ENCODE results near the gene TUBB1. TPM values are rescaled to one million over a fixed set of nuclear protein-coding genes. Genes with fewer than 3 reads are reported as not detected.
"Not testable (repeated sequence)": the region's sequence is repeated elsewhere in the genome, so short reads cannot be mapped to it uniquely, and the experiment has no call there.

The TUBB1 gene
- total RNA-seq, 1 donor from 2014 or later: not detected

DNA sequence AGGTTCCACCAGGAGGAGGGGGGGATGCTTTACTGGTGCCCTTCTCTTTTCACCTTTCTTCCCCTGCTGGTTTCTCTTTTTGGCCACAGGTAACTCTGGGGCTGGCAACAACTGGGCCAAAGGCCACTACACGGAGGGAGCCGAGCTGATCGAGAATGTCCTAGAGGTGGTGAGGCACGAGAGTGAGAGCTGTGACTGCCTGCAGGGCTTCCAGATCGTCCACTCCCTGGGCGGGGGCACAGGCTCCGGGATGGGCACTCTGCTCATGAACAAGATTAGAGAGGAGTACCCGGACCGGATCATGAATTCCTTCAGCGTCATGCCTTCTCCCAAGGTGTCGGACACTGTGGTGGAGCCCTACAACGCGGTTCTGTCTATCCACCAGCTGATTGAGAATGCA, 4.4 kb downstream of the TUBB1 start:
- no peak for ATAC-seq

DNA sequence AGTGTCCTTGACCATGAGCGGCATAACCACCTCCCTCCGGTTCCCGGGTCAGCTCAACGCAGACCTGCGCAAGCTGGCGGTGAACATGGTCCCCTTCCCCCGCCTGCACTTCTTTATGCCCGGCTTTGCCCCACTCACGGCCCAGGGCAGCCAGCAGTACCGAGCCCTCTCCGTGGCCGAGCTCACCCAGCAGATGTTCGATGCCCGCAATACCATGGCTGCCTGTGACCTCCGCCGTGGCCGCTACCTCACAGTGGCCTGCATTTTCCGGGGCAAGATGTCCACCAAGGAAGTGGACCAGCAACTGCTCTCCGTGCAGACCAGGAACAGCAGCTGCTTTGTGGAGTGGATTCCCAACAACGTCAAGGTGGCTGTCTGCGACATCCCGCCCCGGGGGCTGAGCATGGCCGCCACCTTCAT, 4.9 kb downstream of the TUBB1 start:
- no peak for ATAC-seq

DNA sequence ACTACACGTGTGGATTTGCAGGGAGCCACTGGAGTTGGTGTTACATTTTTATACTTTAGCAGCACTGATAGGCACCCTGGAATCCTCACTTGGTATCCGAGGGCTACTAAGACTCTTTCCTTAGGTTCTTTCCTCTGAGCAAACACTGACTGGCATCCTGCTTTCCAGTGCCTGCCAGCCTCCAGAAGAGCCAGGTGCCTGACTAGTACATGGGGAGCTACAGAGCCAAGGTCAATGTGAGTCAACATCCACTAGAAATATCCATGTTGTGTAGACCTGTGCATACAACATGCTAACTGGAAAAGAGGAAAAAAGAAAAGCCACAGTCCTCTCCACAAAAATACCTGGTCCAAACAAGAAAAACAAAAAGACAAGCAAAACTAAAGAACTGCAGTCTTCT, 5.9 kb downstream of the TUBB1 start:
- no peak for ATAC-seq

DNA sequence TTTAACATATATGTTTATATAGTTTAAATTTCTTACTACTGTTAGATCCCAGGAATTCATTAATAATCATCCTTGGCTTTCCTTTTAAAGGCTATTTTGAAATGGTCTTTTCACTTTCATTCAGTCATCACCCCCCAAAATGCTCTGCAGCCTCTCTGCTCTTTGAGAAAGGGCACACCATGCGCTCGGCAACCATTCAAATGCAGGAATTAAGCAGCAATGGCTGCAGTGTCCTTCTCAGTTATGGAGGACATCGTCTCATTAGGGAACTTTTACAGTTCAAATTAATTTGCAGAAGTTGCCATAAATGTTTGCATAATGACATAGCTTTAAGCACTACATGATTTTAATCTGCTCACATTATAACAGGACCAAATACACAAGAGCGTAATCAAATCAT, 6.3 kb downstream of the TUBB1 start:
- no peak for ATAC-seq

DNA sequence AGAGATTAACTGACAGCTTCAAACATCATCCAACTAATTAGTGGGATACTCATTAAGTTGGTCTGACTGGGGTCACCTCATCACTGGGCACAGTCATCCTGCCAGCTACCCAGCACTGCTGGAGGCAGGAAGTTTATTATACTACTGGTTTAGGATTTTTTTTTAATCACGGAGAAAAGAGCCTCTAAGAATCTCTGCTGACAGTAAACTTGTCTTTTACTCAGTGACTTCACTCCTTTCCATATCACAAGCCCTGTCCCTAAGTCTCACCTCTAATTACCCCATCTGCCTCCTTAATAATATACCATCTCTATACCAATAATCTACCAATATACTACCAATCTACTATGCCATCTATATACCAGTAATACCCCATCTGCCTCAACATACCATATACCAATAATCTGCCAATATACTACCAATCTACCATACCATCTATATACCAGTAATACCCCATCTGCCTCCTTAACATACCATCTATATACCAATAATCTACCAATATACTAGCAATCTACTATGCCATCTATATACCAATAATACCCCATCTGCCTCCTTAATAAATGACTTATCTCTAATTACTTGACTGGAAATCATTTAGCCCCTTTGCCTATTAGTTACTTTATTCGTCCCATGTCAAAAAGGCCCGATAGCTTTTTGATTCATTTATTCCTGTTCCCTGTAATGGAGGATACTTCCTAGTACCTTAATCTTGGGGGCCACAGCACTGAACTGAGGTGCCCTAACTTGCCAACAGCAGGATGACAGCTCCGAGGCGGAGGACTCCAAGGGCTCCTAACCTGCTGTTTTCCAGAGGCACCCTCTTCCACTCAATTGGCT, 7.9 kb downstream of the TUBB1 start:
- ATAC-seq: no peak

DNA sequence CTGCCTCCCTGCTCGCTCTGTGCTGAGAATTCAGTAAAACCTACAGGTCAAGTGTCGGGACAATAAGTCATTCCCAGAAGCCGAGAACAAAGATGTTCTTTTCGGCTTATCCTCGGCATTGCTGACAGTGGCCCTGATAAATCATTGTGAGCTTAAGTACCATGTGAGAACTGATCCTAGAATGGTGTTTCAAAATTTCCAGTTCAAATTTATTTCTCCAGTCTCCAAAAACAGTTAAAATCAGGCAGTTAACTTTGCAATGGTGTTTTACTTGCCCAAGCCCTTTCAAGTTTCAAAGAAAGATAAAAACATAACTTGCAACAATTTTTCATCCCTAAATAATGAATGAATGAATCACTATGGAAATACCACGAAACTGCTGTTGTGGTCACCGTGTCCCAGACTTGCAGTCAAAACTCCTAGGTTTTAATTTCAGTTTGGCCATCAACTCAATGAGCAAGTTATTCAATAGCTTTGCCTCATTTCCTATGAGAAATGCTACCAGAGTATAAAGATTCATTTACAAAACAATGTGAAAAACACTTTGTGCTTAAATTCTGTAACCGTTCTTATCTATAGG, 8.6 kb downstream of the TUBB1 start:
- no peak for ATAC-seq

DNA sequence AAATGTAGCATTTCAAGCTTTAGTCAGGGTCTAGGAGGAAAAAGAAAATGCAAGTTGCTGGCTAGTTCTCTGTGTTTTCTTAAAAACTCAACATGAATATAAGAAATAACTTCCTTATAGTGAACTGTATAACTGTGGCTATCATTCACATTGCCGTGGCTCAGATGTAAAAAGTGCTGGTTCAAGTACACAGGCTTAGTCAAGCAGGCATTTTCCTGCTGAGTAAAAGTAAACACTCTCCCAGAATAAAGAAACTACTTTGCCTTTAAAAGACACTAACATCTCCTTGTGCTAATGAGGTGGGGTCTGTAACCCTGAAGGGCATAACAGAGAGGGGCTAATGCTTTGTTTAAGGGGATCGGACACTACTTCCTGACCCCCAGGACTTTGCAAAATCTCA, 9.6 kb downstream of the TUBB1 start:
- ATAC-seq: no peak

DNA sequence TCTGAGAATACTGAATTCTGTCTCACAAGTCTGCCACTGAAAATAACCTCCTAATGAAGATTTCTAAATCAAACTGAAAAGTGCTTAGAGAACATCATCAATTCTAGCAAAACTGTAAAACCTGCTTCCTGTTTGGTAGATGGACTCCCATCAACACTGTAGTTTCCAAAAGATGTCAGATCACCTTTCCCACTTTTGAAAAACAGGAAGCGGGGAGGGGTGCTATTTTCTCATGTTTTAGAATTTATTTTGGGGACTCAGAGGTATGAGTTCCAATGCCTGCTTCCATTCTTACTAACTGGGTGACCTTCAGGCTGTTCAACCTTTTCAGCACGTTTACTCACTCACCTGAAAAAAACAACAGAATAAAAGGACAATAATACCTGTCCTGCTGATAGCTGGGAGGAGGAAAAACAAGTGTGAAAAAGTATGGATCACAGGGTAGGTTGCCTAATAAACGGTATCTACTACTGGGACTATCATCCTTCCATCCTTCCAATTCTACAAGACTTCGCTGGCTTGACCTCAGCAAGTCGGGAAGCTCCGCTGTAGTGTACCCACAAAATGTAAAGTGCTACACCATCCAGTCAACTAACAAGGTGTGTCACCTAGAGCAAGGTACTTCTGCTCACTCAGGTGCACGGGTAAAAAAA, 11.8 kb downstream of the TUBB1 start:
- peak; percentile 12 for ATAC-seq

DNA sequence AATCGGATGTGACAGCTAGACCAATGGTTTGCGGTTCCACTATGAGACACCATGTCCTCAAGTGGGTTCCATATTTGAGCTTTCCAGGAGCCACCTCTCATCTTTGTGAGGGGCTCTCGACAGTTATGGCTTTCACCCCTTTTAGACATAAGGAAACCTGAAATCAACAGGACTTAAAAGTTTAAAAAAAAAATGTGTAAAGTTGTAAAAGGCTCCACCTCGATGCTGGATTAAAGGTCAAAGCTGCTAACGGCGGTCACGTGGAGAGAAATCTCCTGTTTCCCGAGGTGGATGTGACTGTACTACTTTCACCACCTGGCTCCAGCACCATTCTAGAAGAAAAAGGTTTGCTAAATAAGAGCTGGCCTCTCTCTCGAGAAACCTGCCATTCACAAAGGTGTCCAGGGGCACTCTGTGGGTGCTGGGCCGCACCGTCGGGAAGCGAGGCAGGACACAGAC, 12.4 kb downstream of the TUBB1 start:
- ATAC-seq: no peak

DNA sequence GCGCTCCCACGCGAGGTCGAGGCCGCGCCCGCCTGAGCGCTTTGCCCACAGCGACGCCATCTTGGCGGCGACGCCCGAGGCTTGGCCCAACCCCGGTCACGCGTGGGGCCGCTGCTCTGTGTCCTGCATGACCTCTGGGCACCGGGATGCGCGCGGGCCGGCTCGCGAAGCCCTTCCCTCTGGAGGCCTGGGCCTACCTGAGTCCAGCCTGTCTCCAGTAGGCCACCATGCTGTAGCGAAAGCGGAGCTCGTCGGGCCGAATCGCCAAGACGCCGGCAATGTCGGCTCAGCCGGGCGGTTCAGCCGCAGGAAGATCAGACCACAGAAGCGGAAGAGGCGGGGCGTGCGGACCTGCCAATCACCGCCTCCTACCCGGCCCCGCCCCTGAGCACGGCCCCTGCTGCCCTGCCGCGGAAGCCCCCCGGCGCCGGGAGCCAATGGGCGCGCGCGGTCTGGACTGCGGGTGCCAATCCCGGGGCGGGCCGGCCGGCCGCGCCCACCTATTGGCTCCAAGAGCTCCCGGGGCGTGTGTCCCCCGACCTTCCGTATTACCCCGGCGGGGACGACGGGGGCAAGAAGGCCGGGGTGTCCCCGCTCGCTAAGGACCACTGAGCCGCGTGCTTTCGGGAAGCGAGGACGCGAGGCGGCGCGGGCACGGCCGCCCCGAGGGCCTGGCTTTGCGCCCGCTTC, 12.9 kb downstream of the TUBB1 start, which contains the start of gene ATP5F1E:
Gene ATP5F1E (minus strand): TSS at position 313 of the 690 bp plus-strand sequence. CDS start 84 bp downstream, at position 229.
- peak; percentile 100 for ATAC-seq

DNA sequence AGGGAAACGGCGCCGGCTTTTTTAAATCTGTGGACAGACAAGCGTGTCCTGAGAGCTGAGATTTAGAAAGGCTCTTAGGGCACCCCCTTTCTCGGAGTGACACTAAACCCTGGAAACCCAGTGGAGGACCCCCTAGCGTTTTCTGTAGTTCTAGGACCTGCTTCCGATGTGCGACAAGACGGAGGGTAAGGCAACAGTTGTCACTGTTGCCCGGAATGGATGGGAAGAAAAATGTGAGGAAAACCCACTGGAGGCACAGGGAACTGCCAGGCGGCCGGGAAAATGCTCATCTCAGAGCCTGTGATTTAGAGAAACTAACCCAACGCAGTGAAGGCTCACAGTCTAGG, 13.5 kb downstream of the TUBB1 start:
- ATAC-seq: no peak

DNA sequence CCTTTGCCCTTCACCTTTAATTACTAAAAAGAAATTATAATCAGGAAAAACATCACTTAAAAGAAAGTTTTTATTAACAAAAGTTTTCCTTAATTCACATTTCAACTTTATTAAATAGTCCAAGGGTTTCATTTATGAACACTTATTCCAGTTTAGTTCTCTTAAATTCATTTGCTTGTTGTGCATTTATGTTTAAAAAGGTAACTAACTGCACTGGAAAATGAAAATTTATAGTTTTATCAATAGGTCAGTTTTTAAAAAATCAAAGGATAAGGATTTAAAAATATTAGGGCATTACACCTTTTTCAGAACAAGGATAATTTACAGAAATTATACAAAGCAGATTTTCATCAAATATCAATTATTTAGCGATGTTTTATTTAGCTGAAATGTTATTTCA, 13.9 kb downstream of the TUBB1 start:
- no peak for ATAC-seq

DNA sequence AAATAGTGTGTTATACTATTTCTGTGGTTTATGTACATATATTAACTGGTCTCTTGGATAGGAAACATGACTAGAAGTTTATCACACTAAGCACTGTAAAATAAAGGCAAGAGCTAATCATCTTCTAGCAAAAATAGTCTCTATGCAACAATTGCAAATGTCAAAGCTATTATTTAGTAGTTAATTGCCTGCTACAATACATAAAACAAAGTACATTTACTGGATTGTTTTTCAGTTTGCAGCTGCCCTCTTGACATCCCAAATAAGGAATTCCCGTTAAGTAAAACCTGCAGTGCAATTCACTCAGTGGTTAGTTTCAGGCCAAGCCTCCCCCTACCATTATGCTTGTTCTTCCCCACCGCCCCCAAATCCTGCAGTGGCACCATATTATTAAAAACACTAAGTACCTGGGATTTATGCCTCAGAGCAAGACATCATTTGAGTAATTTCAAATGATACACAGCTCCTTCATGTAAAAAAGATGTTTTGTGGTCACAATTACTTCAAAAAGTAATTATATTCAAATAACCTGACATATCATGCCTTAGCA, 14.5 kb downstream of the TUBB1 start:
- no peak for ATAC-seq

DNA sequence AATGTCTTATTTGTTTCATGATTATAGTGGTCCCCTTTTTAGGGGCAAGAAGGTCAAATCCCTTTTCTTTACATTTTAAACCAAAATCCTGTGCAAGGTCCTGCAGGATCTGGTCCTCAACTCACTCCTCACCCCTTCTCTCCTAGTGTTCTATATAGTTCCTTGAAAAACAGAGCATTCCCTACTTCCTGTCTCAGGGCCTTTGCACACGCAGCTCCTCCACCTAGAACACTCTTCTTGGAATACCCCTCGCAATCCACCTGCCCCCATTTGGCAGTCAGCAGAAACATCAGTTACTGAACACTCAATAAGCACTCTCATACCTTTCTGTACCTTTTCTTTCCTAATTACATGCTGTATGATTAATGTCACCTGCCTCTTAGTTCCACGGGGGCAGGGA, 16.2 kb downstream of the TUBB1 start:
- no peak for ATAC-seq

DNA sequence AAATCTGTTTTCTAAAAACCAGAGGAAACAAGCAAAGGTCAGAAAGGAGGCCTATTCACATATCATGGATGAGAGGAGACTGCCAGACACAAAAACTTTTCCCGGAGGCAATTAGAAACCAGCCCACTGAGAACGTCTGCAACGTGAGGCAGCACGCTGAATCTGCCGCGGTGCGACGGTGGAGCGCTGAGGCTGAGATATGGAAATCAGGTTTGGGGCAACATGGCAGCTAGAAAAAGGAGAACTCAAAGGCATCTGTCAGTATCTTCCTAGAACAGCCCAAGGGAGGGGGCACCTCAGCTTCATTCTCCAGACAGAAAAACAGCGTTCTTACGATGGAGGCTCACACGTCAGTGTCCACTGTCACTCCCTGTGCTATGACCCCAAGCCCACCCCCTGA, 18.2 kb downstream of the TUBB1 start:
- ATAC-seq: no peak

DNA sequence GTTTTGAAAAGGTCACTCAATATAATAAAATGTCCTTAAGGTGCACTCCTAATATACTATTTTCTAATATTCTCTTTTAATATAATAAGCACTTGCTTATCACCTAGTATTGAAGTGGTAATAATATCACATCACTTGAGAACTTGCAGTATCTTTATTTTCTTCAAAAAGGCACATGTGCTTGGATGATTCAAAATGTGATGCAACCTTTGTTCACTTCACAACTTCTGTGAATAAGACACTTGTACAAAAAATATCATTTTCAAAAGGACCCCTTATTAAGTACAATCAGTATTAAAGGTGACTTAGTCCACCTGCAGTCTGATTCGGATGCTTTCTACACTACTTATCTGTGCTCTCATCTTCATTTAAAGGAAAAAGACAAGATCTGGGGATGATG, 20.0 kb downstream of the TUBB1 start:
- no peak for ATAC-seq

DNA sequence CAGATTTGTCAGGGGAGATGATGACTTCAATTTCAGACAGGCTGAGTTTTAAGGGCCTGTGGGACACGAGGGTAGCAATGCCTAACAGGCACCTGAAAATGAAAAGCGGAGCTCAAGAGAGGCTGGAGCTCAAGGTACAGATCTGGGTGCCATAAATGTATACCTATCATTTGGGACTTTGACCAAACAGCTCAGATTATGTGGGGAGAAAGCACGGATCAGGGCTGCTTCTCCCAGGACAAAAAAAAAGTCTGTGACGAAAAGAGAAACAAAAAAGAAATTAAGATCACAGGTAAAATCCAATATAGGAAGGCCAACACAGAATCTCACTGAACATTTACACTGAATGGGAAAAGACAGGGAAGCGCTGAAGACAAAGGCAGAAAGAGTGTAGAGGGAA, 21.4 kb downstream of the TUBB1 start:
- ATAC-seq: no peak

DNA sequence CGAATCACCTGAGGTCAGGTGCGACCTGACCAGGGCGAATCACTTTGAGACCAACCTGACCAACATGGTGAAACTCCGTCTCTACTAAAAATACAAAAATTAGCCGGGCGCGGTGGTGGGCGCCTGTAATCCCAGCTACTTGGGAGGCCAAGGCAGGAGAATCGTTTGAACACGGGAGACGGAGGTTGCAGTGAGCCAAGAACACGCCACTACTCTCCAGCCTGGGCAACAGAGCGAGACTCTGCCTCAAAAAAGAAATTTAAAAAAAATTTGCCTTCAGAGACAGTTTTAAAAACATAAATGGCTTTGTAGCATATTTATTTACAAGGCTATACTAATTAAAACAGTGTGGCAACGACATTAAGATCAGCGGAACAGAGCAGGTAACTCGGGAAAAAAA, 22.3 kb downstream of the TUBB1 start:
- not testable (repeated sequence) for ATAC-seq

DNA sequence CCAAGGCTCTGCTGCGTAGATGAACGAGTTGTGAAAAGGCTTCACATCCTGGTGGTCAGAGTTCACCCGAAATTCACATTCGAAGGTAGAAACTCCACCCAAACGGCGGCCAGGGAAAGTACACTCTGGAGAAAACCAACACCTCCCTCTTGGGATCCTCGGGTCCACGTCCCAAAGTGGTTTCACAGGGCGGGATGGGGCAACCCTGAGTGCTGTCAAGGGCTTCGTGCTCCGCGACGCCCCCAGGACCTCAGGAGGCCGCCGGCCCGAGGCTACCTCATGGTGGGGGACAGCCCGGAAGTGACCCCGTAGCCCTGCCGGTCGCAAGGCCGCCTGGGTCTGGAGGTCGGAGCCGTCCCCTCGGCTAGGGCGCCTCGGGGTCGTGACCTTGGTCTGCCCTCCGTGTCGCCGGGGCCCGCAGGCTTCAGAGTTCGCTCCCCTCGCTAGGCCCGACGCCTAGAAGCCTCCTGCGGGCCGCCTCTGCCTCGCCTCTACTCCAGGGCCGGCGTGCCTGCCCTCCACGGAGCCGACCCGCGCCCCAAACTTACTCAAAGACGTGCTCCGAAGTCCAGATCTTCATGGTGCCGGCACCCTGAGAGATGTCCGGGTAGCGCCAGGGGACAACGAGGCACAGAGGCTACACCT, 23.0 kb downstream of the TUBB1 start, which contains the start of gene PRELID3B:
Gene PRELID3B (minus strand): TSS at position 636 of the 645 bp plus-strand sequence. CDS start 56 bp downstream, at position 580.
- ATAC-seq: peak; percentile 26

DNA sequence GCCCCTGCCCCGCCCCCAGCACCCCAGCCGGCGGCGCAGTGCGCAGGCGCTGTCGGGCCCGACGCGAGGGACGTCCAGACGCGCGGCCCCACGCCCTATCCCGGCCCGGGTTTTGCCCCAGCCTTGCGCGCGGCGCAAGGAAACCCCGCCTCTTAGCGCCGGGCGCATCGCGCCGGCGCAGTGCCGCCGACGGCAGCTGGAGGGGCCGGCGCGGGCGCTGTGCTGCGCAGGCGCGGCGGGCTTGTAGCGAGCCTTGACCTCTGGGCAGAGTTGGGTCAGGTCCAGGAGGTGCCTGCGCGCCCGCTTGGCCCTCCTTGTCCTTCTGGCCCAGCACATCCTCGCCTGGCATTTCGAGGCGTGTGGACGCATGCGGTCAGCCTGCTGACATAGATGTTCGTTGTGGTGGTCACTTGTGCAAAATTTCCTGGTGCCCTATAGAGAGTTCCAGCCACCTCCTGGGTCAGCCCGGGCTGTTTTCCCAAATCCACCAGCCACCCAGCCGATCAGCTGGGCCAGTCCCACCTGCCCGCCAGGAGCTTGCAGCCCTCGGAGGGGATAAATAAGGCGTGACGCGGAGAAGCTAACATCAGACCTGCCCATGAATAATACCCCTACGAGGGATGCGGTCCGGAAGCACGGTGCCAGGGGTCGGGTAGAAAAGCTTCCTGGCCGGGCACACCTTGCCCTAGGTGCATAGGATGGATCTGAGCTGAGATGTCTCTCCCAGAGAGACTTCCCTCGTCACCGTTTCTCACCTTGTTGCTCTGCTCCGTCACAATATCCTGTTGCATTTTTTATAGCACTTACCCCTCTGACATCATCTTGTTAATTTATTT, 23.8 kb downstream of the TUBB1 start:
- ATAC-seq: peak; percentile 98

DNA sequence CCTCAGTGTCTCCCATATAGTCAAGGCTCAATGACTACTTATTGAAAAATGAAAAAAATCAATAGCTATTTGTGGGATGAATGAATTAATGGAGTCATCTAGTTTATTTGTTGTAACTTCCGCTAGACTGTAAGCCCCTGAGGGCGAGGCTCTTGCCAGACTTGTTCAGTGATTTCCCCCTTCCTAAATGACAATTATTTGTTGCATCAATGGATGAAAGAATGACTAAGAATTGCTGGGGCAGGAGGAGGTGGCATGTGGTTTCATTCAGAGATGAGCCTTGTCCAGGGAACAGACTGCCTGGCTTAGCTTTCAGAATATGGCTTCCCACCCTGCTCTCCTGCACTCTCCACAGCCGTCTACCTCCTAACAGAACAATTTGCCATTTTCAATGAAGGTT, 24.5 kb downstream of the TUBB1 start:
- peak; percentile 22 for ATAC-seq
